ENCODE data around the gene PTPRN2. TPM values are rescaled to one million over a fixed set of nuclear protein-coding genes. Genes with fewer than 3 reads are reported as not detected.

Gene PTPRN2
- total RNA-seq, 1 experiment from 2014 or later, result 2.1 TPM

GRCh38 chr7:157964521-157964920 lies 623.1 kb downstream of the PTPRN2 start:
- TF ChIP-seq JUND (IDR thresholded peaks at IDR 0.05), result no peak
- RAD21 ChIA-PET (ENCODE audit: low non-redundant PET in 1 of 2, low total read pairs in 2 of 2, uncharacterized antibody in 2 of 2, unreplicated experiment in 2 of 2), result no interaction called here
- Histone ChIP-seq H3K27ac (ENCODE audit: low read depth, low read length) (no peak overlapping the region), H3K9ac (ENCODE audit: low read length) (no peak overlapping the region), H3K36me3 (ENCODE audit: control insufficient read depth in 1 of 2, insufficient read depth in 2 of 2, low read length in 2 of 2) (no peaks in the 10 kb centered on the region), H3K9me2 (ENCODE audit: insufficient read depth) (no peaks in the 10 kb centered on the region), H3K9me3 (ENCODE audit: control insufficient read depth in 1 of 2, insufficient read depth in 1 of 2, low read depth in 1 of 2, low read length in 2 of 2) (no peaks in the 10 kb centered on the region), H3K27me3 (ENCODE audit: insufficient read depth, low read length) (no peaks in the 10 kb centered on the region), H4K20me1 (ENCODE audit: insufficient read depth) (no peaks in the 10 kb centered on the region), H3K79me2 (ENCODE audit: insufficient read depth, low read length) (no peaks in the 10 kb centered on the region), H3K4me2 (ENCODE audit: low read length) (no peak overlapping the region), H2AFZ (ENCODE audit: low read depth, low read length, poor library complexity, severe bottlenecking) (no peak overlapping the region), H3K4me1 (ENCODE audit: control insufficient read depth in 1 of 2, insufficient read depth in 2 of 2, low read length in 2 of 2) (no peaks in the 10 kb centered on the region), H3K4me3 (replicated peaks in 1 of 2; ENCODE audit: low read depth in 1 of 2, low read length in 2 of 2) (no peak overlapping the region)
- POLR2A ChIA-PET, result no interaction called here
- BruUV-seq (replicated peaks), result no TSS peak
- no peak for DNase-seq (ENCODE audit: low read depth, low spot score)
- no peak for ATAC-seq
- CTCF ChIA-PET, result no interaction called here
- intact Hi-C loops (cut with micrococcal nuclease), result no loop called here

GRCh38 chr7:157964016-157964415 lies 623.6 kb downstream of the PTPRN2 start:
- Histone ChIP-seq H3K4me1 (ENCODE audit: control insufficient read depth in 1 of 2, insufficient read depth in 2 of 2, low read length in 2 of 2) (no peaks in the 10 kb centered on the region), H3K36me3 (ENCODE audit: control insufficient read depth in 1 of 2, insufficient read depth in 2 of 2, low read length in 2 of 2) (no peaks in the 10 kb centered on the region), H3K9me3 (ENCODE audit: control insufficient read depth in 1 of 2, insufficient read depth in 1 of 2, low read depth in 1 of 2, low read length in 2 of 2) (no peaks in the 10 kb centered on the region), H3K4me3 (replicated peaks in 1 of 2; ENCODE audit: low read depth in 1 of 2, low read length in 2 of 2) (no peak overlapping the region), H4K20me1 (ENCODE audit: insufficient read depth) (no peaks in the 10 kb centered on the region), H3K4me2 (ENCODE audit: low read length) (no peak overlapping the region), H2AFZ (ENCODE audit: low read depth, low read length, poor library complexity, severe bottlenecking) (no peak overlapping the region), H3K9ac (ENCODE audit: low read length) (no peak overlapping the region), H3K9me2 (ENCODE audit: insufficient read depth) (no peaks in the 10 kb centered on the region), H3K27ac (ENCODE audit: low read depth, low read length) (no peak overlapping the region), H3K27me3 (ENCODE audit: insufficient read depth, low read length) (no peaks in the 10 kb centered on the region), H3K79me2 (ENCODE audit: insufficient read depth, low read length) (no peaks in the 10 kb centered on the region)
- intact Hi-C loops (cut with micrococcal nuclease), result no loop called here
- ChIA-PET POLR2A (no interaction called here), RAD21 (ENCODE audit: low non-redundant PET in 1 of 2, low total read pairs in 2 of 2, uncharacterized antibody in 2 of 2, unreplicated experiment in 2 of 2) (no interaction called here), CTCF (no interaction called here)
- DNase-seq (ENCODE audit: low read depth, low spot score), result no peak
- ATAC-seq, result no peak
- no TSS peak for BruUV-seq (replicated peaks)
- TF ChIP-seq YY1 (IDR thresholded peaks at IDR 0.05; ENCODE audit: extremely low read depth, insufficient replicate concordance, low read depth, low read length), result no peak
- no peak for TF ChIP-seq MAX (IDR thresholded peaks at IDR 0.05)
- no peak for TF ChIP-seq EZH2phosphoT487 (IDR thresholded peaks at IDR 0.05; ENCODE audit: borderline replicate concordance)
- no peak for TF ChIP-seq ATF3 (IDR thresholded peaks at IDR 0.05)
- no peak for TF ChIP-seq FOSL1 (IDR thresholded peaks at IDR 0.05; ENCODE audit: low read depth)
- TF ChIP-seq REST (IDR thresholded peaks at IDR 0.05; ENCODE audit: low read depth), result no peak
- no peak for TF ChIP-seq EZH2 (IDR thresholded peaks at IDR 0.05)
- no peak for TF ChIP-seq RAD21 (IDR thresholded peaks at IDR 0.05; ENCODE audit: low read depth)
- TF ChIP-seq CTCF (IDR thresholded peaks at IDR 0.05 in 2 of 3, conservative IDR thresholded peaks at IDR 0.05 in 1 of 3; ENCODE audit: borderline replicate concordance in 1 of 3, insufficient read depth in 1 of 3, low read depth in 2 of 3, low read length in 2 of 3), result no peak
- TF ChIP-seq SIN3A (IDR thresholded peaks at IDR 0.05; ENCODE audit: low read depth), result no peak
- no peak for TF ChIP-seq SRF (IDR thresholded peaks at IDR 0.05; ENCODE audit: low read depth)
- TF ChIP-seq POLR2A (IDR thresholded peaks at IDR 0.05; ENCODE audit: borderline replicate concordance, extremely low read depth, insufficient read depth, insufficient read length), result no peak
- TF ChIP-seq CEBPB (IDR thresholded peaks at IDR 0.05; ENCODE audit: low read depth), result no peak
- TF ChIP-seq TCF7L2 (IDR thresholded peaks at IDR 0.05; ENCODE audit: borderline replicate concordance, extremely low read depth, insufficient read depth, insufficient read length), result no peak
